NK-92 (cell line): ENCODE measurements around the gene CAMKMT.

ENCODE experiments used
- DNase-seq: peaks from one replicate; lab custom pipeline; 2025; ENCODE audit not compliant: unreplicated experiment; lab: John Stamatoyannopoulos, UW

Gene CAMKMT

DNA sequence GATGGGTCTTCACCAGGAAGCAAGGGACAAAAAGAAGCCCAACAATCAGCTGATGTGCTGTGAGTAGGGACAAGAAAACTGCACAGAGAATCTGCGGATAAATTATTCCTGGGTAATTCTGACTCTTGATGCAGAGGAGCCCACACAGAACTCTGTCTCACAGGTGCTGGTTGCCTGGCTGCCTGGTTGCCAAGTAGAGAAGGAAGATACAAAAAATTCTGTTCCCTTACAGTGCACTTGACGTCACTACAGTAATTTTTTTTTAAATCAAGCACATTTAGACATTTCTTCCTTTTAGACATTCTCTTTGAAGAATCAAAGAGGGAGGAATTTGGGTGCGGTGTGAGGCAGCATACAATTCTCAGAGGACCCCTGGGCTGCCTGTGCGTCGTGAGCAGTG, 427.7 kb downstream of the CAMKMT start:
- no peak for DNase-seq

GRCh38 chr2:44789971-44790721, 428.4 kb downstream of the CAMKMT start:
- no peak for DNase-seq

- no peak for DNase-seq
These were observed 431.6 kb downstream of the CAMKMT start for GRCh38 chr2:44793322-44793870.

GRCh38 chr2:44796771-44797170, 435.0 kb downstream of the CAMKMT start:
- no peak for DNase-seq

GRCh38 chr2:44798139-44798659, 436.5 kb downstream of the CAMKMT start:
- no peak for DNase-seq

DNA sequence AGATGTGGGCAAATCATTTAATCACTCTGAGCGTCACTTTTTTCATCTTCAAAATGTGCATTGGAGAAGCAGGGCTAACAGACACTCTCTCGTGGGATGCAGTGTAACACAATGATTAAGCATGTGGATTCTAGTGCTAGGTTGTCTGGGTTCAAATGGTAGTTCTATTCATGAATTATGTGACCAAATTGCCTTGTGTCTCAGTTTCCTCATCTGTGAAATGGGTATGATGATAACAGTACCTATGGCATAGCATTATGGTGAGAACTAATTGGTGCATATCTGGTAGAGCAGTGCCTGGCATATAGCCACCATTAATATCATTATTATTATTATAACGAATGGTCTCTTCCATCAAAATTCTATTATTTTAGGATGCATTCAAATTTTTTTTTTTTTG, 437.4 kb downstream of the CAMKMT start:
- DNase-seq: no peak

GRCh38 chr2:44799754-44800153, 438.0 kb downstream of the CAMKMT start:
- no peak for DNase-seq

DNA sequence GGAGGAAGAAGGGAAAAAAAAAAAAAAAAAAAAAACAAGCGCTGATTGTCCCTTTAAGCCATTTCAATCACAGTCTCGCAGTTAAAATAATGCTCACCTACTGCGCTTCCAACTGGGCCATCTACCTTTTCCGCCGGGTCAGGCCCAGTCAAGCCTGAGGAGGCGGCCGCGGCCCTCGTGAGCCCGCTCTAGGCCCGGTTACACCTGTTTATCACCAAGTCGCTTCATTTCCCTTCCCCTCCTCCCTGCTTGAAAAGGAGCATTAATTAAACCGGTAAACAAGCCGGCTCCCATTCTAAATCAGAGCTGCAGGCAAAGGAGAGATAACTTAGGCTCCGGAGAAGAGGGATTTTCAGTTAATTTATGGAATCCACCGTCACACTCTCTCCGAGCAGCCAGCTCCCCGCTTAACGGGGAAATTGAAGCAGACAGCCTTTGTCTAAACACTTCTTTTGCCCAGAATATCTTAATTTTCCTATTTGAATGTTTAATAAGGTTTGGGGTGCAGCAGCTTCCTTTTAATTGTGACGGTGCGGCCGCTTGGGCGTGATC, 439.6 kb downstream of the CAMKMT start:
- no peak for DNase-seq

GRCh38 chr2:44801841-44802776, 440.4 kb downstream of the CAMKMT start:
- DNase-seq: no peak

DNA sequence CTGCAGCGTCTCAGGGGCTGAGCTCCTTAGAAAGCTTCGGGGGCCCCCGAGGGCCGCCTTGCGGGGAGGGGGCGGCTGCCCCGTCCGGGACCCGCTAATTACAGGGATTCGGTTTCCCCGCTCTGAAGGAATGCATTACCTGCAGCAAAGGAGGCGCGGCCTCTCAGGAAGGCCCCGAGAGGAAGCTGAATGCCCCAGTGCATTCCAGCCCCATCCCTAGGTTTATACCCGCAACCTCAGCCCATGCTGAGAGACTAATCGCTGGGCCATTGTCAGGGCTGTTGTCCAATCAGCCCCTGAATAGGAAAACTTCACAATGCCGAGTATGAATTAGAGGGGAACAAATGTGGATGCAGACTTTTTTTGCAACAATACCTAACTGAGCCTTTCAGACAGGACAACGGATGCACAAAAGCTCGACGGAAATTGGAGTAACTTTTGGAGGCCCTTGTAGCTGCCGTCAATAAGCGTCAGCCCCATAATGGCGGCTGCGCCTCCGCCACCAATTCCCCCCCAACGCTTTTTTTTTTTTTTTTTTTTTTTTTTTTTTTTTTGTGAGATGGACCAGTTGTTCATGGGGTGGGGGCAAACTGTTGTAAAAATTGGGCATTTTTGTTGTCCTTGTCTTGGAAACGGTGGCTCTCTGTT, 441.2 kb downstream of the CAMKMT start:
- no peak for DNase-seq

DNA sequence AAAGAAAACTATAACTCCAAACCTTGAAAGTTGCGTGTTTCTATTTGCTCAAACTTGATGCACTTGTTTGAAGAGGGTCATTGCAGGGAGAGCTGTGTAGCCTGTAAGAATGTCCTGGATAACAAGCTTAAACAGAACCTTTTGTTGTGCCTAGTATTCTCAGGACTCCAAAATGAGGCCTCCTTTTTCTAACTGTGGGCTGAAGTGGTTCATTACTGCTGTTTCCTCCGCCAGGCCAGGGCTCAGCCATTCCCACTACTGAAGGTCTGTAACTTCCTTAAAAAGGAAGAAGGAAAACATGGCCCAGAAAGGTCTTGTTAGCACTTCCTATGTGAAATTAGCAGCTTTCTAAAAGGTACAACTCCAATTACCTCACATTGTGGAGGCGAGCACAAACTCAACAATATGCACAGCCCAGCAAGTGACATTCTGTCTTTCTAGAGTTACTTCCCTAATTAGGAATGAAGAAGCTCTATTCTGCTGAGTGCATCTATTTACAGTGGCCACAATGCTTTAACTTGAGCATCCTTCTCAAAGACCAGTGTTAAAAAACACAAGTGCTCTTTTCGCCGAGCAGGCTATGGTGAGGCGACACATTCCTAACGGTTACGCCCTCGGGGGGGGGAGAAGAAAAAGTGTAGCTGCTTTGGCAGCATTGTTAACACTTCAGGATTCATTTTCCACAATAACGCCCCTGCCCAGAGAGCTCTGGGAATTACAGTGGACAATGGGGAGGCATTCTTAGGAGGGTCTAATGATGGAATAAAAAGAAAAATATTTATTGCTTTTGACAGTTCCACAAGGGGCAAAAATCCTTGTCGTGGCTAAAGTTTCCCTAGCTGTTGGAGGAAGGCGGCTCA, 442.9 kb downstream of the CAMKMT start:
- no peak for DNase-seq

- DNase-seq: no peak
These were observed 443.9 kb downstream of the CAMKMT start for GRCh38 chr2:44805401-44806235.

DNA sequence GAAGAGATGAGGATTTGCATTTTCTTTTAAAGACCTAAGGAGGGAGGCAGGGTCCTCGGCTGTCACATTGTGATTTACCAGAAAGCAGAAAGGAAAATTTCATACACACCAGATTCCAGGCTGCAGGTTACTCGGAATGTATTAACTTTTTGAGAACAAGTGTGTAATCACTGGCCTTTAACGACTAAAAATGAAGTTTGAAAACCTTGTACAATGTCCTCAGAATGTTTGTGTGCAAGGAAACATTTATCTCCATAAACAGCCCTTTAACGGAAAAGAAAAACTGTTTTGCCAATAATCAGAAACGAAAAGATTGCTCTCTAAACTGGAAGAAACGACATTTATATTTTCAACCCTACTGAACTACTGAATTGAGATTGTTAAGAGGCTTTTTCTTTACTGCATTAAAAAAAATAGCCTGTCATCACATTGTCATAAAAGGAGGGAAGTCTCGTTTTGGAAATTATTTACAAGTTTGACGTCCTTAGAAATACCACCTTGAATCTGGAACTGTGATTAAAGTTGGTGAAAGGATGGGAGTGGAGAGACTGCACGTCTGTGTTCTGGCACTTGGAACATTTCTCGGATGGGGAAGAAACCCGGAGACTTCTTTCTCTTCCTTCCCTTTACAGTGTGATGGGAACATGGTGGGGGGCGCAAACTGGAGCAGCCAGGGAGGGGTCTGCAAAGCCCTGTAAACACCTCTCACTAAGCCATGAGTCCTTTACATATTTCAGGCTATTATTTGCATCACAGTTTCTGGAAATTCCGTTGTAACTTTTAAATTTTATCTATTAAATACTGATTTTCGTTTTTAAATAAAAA, 445.7 kb downstream of the CAMKMT start:
- DNase-seq: no peak

DNA sequence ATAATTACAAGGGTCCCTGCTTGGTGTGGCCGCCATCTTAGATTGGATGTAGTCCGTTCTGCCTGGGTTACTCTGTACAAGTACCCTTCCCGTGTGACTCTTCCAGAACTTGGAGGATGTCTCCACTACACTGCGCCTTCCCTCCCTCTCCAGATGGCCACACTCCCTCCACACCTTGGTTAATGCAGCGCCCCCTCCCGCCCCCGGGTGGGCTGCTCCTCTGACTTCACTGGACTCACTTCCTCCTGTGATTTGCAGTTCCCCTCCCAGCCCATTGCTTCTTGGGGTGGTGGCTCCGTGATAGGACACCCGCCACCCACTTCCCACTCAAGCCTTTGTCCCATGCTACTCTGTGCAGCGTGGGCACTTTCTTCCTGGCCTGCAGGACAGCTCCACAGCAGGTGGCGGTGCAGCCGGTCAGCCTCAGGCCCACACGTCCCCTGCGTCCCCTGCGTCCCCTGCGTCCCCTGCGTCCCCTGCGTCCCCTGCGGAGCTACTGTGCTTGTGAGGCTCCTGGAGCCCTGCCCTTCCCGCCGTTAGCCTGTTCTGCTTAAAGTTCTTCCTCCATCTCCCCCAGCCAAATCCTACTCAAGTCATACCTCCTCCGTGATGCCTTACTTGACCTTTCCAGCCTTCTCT, 449.3 kb downstream of the CAMKMT start:
- no peak for DNase-seq

GRCh38 chr2:44813165-44813564, 451.4 kb downstream of the CAMKMT start:
- DNase-seq: no peak

- no peak for DNase-seq
These were observed 451.9 kb downstream of the CAMKMT start for GRCh38 chr2:44813658-44814057.

DNA sequence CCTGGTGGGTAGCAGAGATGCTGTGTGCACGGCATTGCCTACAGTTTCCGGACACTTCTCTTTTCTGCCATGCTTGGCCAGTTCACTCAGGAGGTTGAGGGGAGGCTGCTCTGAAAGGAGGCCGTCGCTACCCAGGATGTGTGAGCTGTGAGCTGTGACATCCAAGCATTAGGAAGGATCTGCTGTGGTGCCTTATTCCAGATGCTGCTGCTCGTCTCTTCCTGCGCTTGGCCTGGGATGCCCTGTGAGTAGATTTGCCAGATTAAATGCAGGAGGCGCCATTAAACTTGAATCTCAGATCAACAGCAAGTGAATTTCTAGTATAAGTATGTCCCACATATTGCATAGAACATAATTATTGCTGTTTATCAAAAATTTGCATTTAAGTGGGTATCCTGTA, 455.5 kb downstream of the CAMKMT start:
- no peak for DNase-seq
